Measurements from ENCODE around the gene MACROH2A2. TPM values are rescaled to one million over a fixed set of nuclear protein-coding genes. Genes with fewer than 3 reads are reported as not detected.

The MACROH2A2 gene
- total and polyA plus RNA-seq, 2 donors from 2014 or later, result 16.8 to 21.7 TPM

DNA sequence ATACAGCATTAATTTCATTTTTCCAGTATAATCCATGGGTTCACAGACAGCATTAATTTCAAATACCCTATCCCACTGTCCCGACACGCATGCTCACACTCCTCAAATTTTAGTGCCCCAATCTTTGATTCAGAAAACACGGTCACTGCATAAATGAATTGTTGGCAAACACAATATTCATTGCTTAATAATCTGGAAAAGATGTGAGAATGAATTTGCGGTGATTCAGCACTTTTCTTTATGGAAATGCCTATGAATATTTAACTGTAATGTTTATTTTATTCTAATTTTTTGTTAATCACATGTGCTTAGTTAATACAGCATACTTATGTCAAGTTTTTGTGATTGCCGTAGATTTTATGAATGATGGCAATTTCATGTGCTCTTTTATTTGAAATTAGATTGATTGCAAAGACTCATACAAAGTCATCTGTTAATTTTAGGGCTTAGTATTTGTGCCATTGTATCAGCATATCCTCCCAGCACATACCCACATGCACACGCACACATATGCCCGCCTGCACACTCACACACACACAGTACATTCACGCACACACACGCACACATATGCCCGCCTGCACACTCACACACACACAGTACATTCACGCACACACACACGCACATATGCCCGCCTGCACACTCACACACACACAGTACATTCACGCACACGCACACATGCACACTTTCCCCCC is 35.1 kb downstream of the MACROH2A2 start:
- Histone ChIP-seq H3K27me3 (ENCODE audit: control insufficient read depth, insufficient read depth, low read length) (no peaks in the 10 kb centered on the region), H3K27ac (ENCODE audit: low read depth in 2 of 2, low read length in 2 of 2) (no peak overlapping the region), H3K9me3 (ENCODE audit: control insufficient read depth in 2 of 3, insufficient read depth in 1 of 3, low read length in 3 of 3) (no peaks in the 10 kb centered on the region), H3K36me3 (ENCODE audit: control insufficient read depth in 2 of 3, insufficient read depth in 3 of 3, low read length in 3 of 3) (peaks cover 0 to 6% (median 0%) of the 10 kb centered on the region in 3 donors), H3K4me1 (ENCODE audit: control insufficient read depth in 2 of 3, insufficient read depth in 2 of 3, low read depth in 1 of 3, low read length in 3 of 3) (no peaks in the 10 kb centered on the region), H3K4me3 (ENCODE audit: low read length in 3 of 3) (no peak overlapping the region), H3K9ac (ENCODE audit: low read length in 3 of 3) (no peak overlapping the region)
- no peak for TF ChIP-seq CTCF (IDR thresholded peaks at IDR 0.05; ENCODE audit: borderline replicate concordance, extremely low read depth, insufficient read depth)
- intact Hi-C loops (cut with DNase I), result no loop called here
- DNase-seq (no peak), FAIRE-seq (no peak)

DNA sequence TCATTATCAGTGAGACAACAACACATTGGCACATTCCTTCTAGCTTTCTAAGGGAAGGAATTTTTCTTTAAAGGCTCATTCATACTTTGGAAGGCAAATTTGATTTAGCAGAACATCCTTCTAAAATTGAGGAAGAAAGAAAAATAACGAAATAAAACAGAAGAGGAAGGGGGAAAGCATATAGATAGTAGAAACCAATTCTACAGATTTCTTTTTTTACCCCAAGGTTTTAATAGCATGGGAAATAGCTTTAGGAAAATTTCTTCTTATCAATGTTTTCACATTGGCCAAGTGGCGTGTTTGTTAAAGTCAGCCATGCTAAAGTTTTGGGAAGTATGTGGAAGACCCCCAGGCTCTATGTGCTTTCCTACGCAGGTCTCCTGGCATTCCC is 35.7 kb downstream of the MACROH2A2 start:
- no peak for DNase-seq
- peaks cover 0 to 6% (median 0%) of the 10 kb centered on the region in 3 donors for H3K36me3 ChIP-seq (ENCODE audit: control insufficient read depth in 2 of 3, insufficient read depth in 3 of 3, low read length in 3 of 3)
- H3K27ac ChIP-seq (ENCODE audit: low read depth in 2 of 2, low read length in 2 of 2), result no peak overlapping the region
- no peaks in the 10 kb centered on the region for H3K9me3 ChIP-seq (ENCODE audit: control insufficient read depth in 2 of 3, insufficient read depth in 1 of 3, low read length in 3 of 3)
- intact Hi-C loops (cut with DNase I), result no loop called here
- no peak overlapping the region for H3K4me3 ChIP-seq (ENCODE audit: low read length in 3 of 3)
- H3K9ac ChIP-seq (ENCODE audit: low read length in 3 of 3), result no peak overlapping the region
- no peak for FAIRE-seq
- no peaks in the 10 kb centered on the region for H3K27me3 ChIP-seq (ENCODE audit: control insufficient read depth, insufficient read depth, low read length)
- no peak for TF ChIP-seq CTCF (IDR thresholded peaks at IDR 0.05; ENCODE audit: borderline replicate concordance, extremely low read depth, insufficient read depth)
- no peaks in the 10 kb centered on the region for H3K4me1 ChIP-seq (ENCODE audit: control insufficient read depth in 2 of 3, insufficient read depth in 2 of 3, low read depth in 1 of 3, low read length in 3 of 3)

GRCh38 chr10:70090013-70090412 is 37.4 kb downstream of the MACROH2A2 start:
- no peaks in the 10 kb centered on the region for H3K4me1 ChIP-seq (ENCODE audit: control insufficient read depth in 2 of 3, insufficient read depth in 2 of 3, low read depth in 1 of 3, low read length in 3 of 3)
- no peak for FAIRE-seq
- peaks cover 6 to 7% (median 6%) of the 10 kb centered on the region in 3 donors for H3K36me3 ChIP-seq (ENCODE audit: control insufficient read depth in 2 of 3, insufficient read depth in 3 of 3, low read length in 3 of 3)
- H3K27ac ChIP-seq (ENCODE audit: low read depth in 2 of 2, low read length in 2 of 2), result no peak overlapping the region
- no peak for DNase-seq
- no peak overlapping the region for H3K9ac ChIP-seq (ENCODE audit: low read length in 3 of 3)
- no peaks in the 10 kb centered on the region for H3K27me3 ChIP-seq (ENCODE audit: control insufficient read depth, insufficient read depth, low read length)
- intact Hi-C loops (cut with DNase I), result no loop called here
- no peak for TF ChIP-seq CTCF (IDR thresholded peaks at IDR 0.05; ENCODE audit: borderline replicate concordance, extremely low read depth, insufficient read depth)
- H3K4me3 ChIP-seq (ENCODE audit: low read length in 3 of 3), result no peak overlapping the region
- no peaks in the 10 kb centered on the region for H3K9me3 ChIP-seq (ENCODE audit: control insufficient read depth in 2 of 3, insufficient read depth in 1 of 3, low read length in 3 of 3)
